PC-3 (cell line): ENCODE results near the gene POSTN.

Source experiments
- CTCF ChIP-seq: fragments of 300-600 bp; sonication (generic); conservative IDR thresholded peaks from 2 replicates; pipeline ENCODE4 v1.5.1; 2017; ENCODE audit warnings: antibody characterized with exemption, low read depth, mild to moderate bottlenecking, low read length
- EZH2 ChIP-seq: fragments of 300-600 bp; sonication (generic); IDR thresholded peaks from one replicate; pipeline ENCODE4 v1.6.1; 2017; ENCODE audit warnings: antibody characterized with exemption, mild to moderate bottlenecking, low read length; ENCODE audit not compliant: unreplicated experiment
- EZH2phosphoT487 ChIP-seq: fragments of 300-600 bp; sonication (generic); IDR thresholded peaks from 2 replicates; pipeline ENCODE4 v1.6.1; 2018; ENCODE audit warnings: mild to moderate bottlenecking, antibody characterized with exemption, low read length, borderline replicate concordance

DNA sequence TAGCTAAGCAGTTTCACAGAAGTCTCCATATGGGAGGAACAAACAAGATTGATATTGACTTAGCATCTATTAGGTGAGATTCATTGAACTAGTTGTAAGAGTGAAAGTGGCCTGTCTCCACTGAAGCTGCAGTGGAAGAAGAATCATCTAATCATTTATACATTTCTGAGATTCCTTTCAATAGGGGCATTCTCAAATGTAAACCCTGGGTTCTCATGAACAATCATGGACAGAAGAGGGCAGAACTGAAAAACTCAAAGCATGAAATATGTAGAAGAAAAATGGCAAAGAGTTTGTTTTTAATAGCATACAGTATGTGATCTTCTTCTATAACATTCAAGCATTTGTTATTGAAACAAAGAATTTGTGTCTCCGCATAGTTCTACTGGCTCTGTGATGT is 17.6 kb upstream of the POSTN start:
- TF ChIP-seq EZH2 (no peak), CTCF (no peak), EZH2phosphoT487 (no peak)
